Activated naive CD4-positive, alpha-beta T cell (primary cell): ENCODE measurements around the gene ZEB2.

Experiments
- DNase-seq, 4 experiments: peaks; one replicate each; lab custom pipeline; 2025; lab: John Stamatoyannopoulos, UW

ZEB2 gene

GRCh38 chr2:144470816-144471215 is 49.1 kb downstream of the ZEB2 start:
- no peak for DNase-seq

- no peak for DNase-seq
These were observed 49.6 kb downstream of the ZEB2 start for GRCh38 chr2:144470334-144470733.

- DNase-seq, result no peak
These were observed 50.1 kb downstream of the ZEB2 start for GRCh38 chr2:144469798-144470197.

- DNase-seq, result no peak
These were observed 50.9 kb downstream of the ZEB2 start for GRCh38 chr2:144468823-144469595.

GRCh38 chr2:144467502-144468137 is 52.3 kb downstream of the ZEB2 start:
- DNase-seq, result no peak

- no peak for DNase-seq
These were observed 53.3 kb downstream of the ZEB2 start for GRCh38 chr2:144466637-144467036.

- no peak for DNase-seq
These were observed 54.2 kb downstream of the ZEB2 start for GRCh38 chr2:144465749-144466148.

GRCh38 chr2:144464730-144465129 is 55.2 kb downstream of the ZEB2 start:
- no peak for DNase-seq

- DNase-seq, result no peak
These were observed 56.7 kb downstream of the ZEB2 start for GRCh38 chr2:144463266-144463665.

- DNase-seq, result no peak
These were observed 57.7 kb downstream of the ZEB2 start for GRCh38 chr2:144462266-144462665.

GRCh38 chr2:144461308-144461766 is 58.6 kb downstream of the ZEB2 start:
- DNase-seq, result no peak

GRCh38 chr2:144460727-144461307 is 59.1 kb downstream of the ZEB2 start:
- DNase-seq, result no peak

- no peak for DNase-seq
These were observed 60.0 kb downstream of the ZEB2 start for GRCh38 chr2:144459937-144460336.

- no peak for DNase-seq
These were observed 60.6 kb downstream of the ZEB2 start for GRCh38 chr2:144459286-144459685.

GRCh38 chr2:144458541-144458940 is 61.4 kb downstream of the ZEB2 start:
- no peak for DNase-seq

GRCh38 chr2:144456680-144457079 is 63.2 kb downstream of the ZEB2 start:
- no peak for DNase-seq

GRCh38 chr2:144455987-144456386 is 63.9 kb downstream of the ZEB2 start:
- DNase-seq, result no peak

- no peak for DNase-seq
These were observed 65.2 kb downstream of the ZEB2 start for GRCh38 chr2:144454466-144455287.

GRCh38 chr2:144453486-144454158 is 66.3 kb downstream of the ZEB2 start:
- no peak for DNase-seq

- DNase-seq, result no peak
These were observed 67.0 kb downstream of the ZEB2 start for GRCh38 chr2:144452989-144453336.

- no peak for DNase-seq
These were observed 67.5 kb downstream of the ZEB2 start for GRCh38 chr2:144452169-144452988.
